CD4-positive, CD25-positive, alpha-beta regulatory T cell (primary cell): ENCODE measurements around the gene SLC35A2. TPM values are rescaled to one million over a fixed set of nuclear protein-coding genes. Genes with fewer than 3 reads are reported as not detected.
"Not testable (repeated sequence)": the region's sequence is repeated elsewhere in the genome, so short reads cannot be mapped to it uniquely, and the experiment has no call there.

ENCODE experiments used
- ATAC-seq, 2 donors: fragments of 150-1000 bp; cut with Tn5 transposase; one replicate each; pipeline ENCODE4 v1.10.0; 2021; ENCODE audit warnings: low read depth in 2 of 2, moderate number of reproducible peaks in 2 of 2, moderate library complexity in 1 of 2
- DNase-seq, 3 donors: peaks; one replicate each; pipeline versions ENCODE4 v3.0.0 to v3.0.0-alpha.2; 2012 to 2022; ENCODE audit warnings: mixed read lengths in 1 of 3
- H3K27ac ChIP-seq: one replicate; pipeline ENCODE4 v1.7.0; 2013; ENCODE audit warnings: mild to moderate bottlenecking, low read length; ENCODE audit not compliant: insufficient read depth, poor library complexity, severe bottlenecking
- H3K27me3 ChIP-seq: one replicate; pipeline ENCODE4 v1.7.0; 2013; ENCODE audit warnings: low read length; ENCODE audit not compliant: control insufficient read depth, insufficient read depth
- H3K36me3 ChIP-seq: one replicate; pipeline ENCODE4 v1.7.0; 2013; ENCODE audit warnings: mild to moderate bottlenecking, low read length, moderate library complexity; ENCODE audit not compliant: control insufficient read depth, insufficient read depth
- H3K4me1 ChIP-seq: 2 replicates; pipeline ENCODE4 v1.7.0; 2013; ENCODE audit warnings: mild to moderate bottlenecking, low read length; ENCODE audit not compliant: insufficient read depth, control insufficient read depth, poor library complexity, severe bottlenecking
- H3K4me3 ChIP-seq: one replicate; pipeline ENCODE4 v1.7.0; 2013; ENCODE audit warnings: low read depth, mild to moderate bottlenecking, low read length, moderate library complexity
- H3K9me3 ChIP-seq, 2 experiments: 1 replicate in 1 of 2; 2 replicates in 1 of 2; pipeline ENCODE4 v1.7.0; 2013; ENCODE audit warnings: low read length in 2 of 2, mild to moderate bottlenecking in 1 of 2, moderate library complexity in 1 of 2; ENCODE audit not compliant: control insufficient read depth in 2 of 2
- H3K27ac Mint-ChIP-seq, 3 donors: one replicate each; pipeline ENCODE4 v1.8.0; 2020 to 2022; ENCODE audit warnings: mild to moderate bottlenecking in 3 of 3, mixed read lengths in 3 of 3, moderate library complexity in 2 of 3
- H3K27me3 Mint-ChIP-seq: one replicate; pipeline ENCODE4 v1.8.0; 2022; ENCODE audit warnings: mild to moderate bottlenecking, mixed read lengths
- H3K36me3 Mint-ChIP-seq: one replicate; pipeline ENCODE4 v1.8.0; 2020; ENCODE audit warnings: mixed read lengths
- H3K4me1 Mint-ChIP-seq, 4 donors: one replicate each; pipeline ENCODE4 v1.8.0; 2020 to 2022; ENCODE audit warnings: mixed read lengths in 4 of 4, mild to moderate bottlenecking in 1 of 4
- H3K4me3 Mint-ChIP-seq, 4 donors: one replicate each; pipeline ENCODE4 v1.8.0; 2020 to 2022; ENCODE audit warnings: mild to moderate bottlenecking in 4 of 4, mixed read lengths in 4 of 4, moderate library complexity in 3 of 4
- H3K9me3 Mint-ChIP-seq, 7 donors: one replicate each; pipeline ENCODE4 v1.8.0; 2020 to 2022; ENCODE audit warnings: mixed read lengths in 7 of 7, mild to moderate bottlenecking in 3 of 7, moderate library complexity in 2 of 7
- polyA plus RNA-seq, 4 donors: library from polyadenylated mRNA; unstranded; fragments of 300-500 nt; fragmentation: Illumina TruSeq; gene quantifications; one replicate each; pipeline ENCODE4 v1.2.3, GENCODE V29; 2021
- total RNA-seq: library from RNA; stranded (reverse); gene quantifications from one replicate; pipeline ENCODE4 v1.2.3, GENCODE V29; 2022

Gene SLC35A2
- total and polyA plus RNA-seq, 5 donors from 2014 or later = 7.4 to 50.0 (median 10.1) TPM

- not testable (repeated sequence) for H3K36me3 ChIP-seq, H3K27ac Mint-ChIP-seq
Measured at GRCh38 chrX:48853494-48853893, 58.0 kb downstream of the SLC35A2 start.

More at GRCh38 chrX:48853494-48853893, 58.0 kb downstream of the SLC35A2 start:
- H3K4me1 ChIP-seq, H3K27me3 ChIP-seq, H3K27ac ChIP-seq, H3K4me3 ChIP-seq, ATAC-seq, H3K36me3 Mint-ChIP-seq, H3K9me3 Mint-ChIP-seq, H3K4me3 Mint-ChIP-seq, H3K9me3 ChIP-seq, DNase-seq: not testable (repeated sequence)
- Mint-ChIP-seq H3K27me3 (peaks cover 14% of the 10 kb centered on the region), H3K4me1 (peaks cover 0 to 11% (median 6%) of the 10 kb centered on the region in 4 donors)

Other genes starting within 250 kb of the SLC35A2 start
- 101 TPM for gene WAS, start 227.8 kb downstream of the SLC35A2 start, total RNA-seq
- 10 to 100 TPM; 12.4 to 21.8 (median 20.3) TPM for gene WAS, start 227.8 kb downstream of the SLC35A2 start, polyA plus RNA-seq
- gene SUV39H1, start 214.9 kb downstream of the SLC35A2 start, total RNA-seq = 8.0 TPM
- gene SUV39H1, start 214.9 kb downstream of the SLC35A2 start, polyA plus RNA-seq = 10 to 100 TPM; 10.8 to 15.7 (median 13.3) TPM
- not detected for gene GLOD5, start 149.9 kb downstream of the SLC35A2 start, total RNA-seq
- not detected for gene GLOD5, start 149.9 kb downstream of the SLC35A2 start, polyA plus RNA-seq
- 0.67 TPM for gene GATA1, start 125.1 kb downstream of the SLC35A2 start, total RNA-seq
- not detected for gene GATA1, start 125.1 kb downstream of the SLC35A2 start, polyA plus RNA-seq
- 86.6 TPM for gene HDAC6, start 109.6 kb downstream of the SLC35A2 start, total RNA-seq
- 10 to 100 TPM; 12.6 to 22.0 (median 17.7) TPM for gene HDAC6, start 109.6 kb downstream of the SLC35A2 start, polyA plus RNA-seq
- not detected for gene ERAS, start 85.1 kb downstream of the SLC35A2 start, total RNA-seq
- gene ERAS, start 85.1 kb downstream of the SLC35A2 start, polyA plus RNA-seq = not detected
- gene PCSK1N, start 76.0 kb downstream of the SLC35A2 start, total RNA-seq = 2.6 TPM
- 1 to 10 TPM; 1.4 to 9.2 (median 4.4) TPM for gene PCSK1N, start 76.0 kb downstream of the SLC35A2 start, polyA plus RNA-seq
- gene TIMM17B, start 13.9 kb downstream of the SLC35A2 start, total RNA-seq = 31.4 TPM
- 10 to 100 TPM; 47.6 to 65.1 (median 55.2) TPM for gene TIMM17B, start 13.9 kb downstream of the SLC35A2 start, polyA plus RNA-seq
- gene PQBP1, start 13.7 kb downstream of the SLC35A2 start, total RNA-seq = 70.0 TPM
- gene PQBP1, start 13.7 kb downstream of the SLC35A2 start, polyA plus RNA-seq = 10 to 100 TPM; 83.7 to 98.9 (median 95.8) TPM
- 391 TPM for gene PIM2, start 7.4 kb upstream of the SLC35A2 start, total RNA-seq
- gene PIM2, start 7.4 kb upstream of the SLC35A2 start, polyA plus RNA-seq = 100 to 1,000 TPM; 475 to 549 (median 501) TPM
- 110 TPM for gene OTUD5, start 46.0 kb upstream of the SLC35A2 start, total RNA-seq
- 10 to 100 TPM; 20.2 to 38.2 (median 26.4) TPM for gene OTUD5, start 46.0 kb upstream of the SLC35A2 start, polyA plus RNA-seq
- 2.3 TPM for gene KCND1, start 60.2 kb upstream of the SLC35A2 start, total RNA-seq
- gene KCND1, start 60.2 kb upstream of the SLC35A2 start, polyA plus RNA-seq = under 1 TPM; 0.05 to 0.11 (median 0.07) TPM
- gene GRIPAP1, start 90.6 kb upstream of the SLC35A2 start, total RNA-seq = 126 TPM
- 10 to 100 TPM in 1 of 4 donors, 1 to 10 TPM in 3; 8.3 to 10.6 (median 9.2) TPM for gene GRIPAP1, start 90.6 kb upstream of the SLC35A2 start, polyA plus RNA-seq
- gene TFE3, start 131.7 kb upstream of the SLC35A2 start, total RNA-seq = 44.2 TPM
- gene TFE3, start 131.7 kb upstream of the SLC35A2 start, polyA plus RNA-seq = 1 to 10 TPM; 3.4 to 5.1 (median 4.4) TPM
- 10.2 TPM for gene CCDC120, start 147.4 kb upstream of the SLC35A2 start, total RNA-seq
- gene CCDC120, start 147.4 kb upstream of the SLC35A2 start, polyA plus RNA-seq = under 1 TPM; 0.13 to 0.34 (median 0.30) TPM
- 20.4 TPM for gene PRAF2, start 162.4 kb upstream of the SLC35A2 start, total RNA-seq
- 10 to 100 TPM; 40.6 to 49.4 (median 44.0) TPM for gene PRAF2, start 162.4 kb upstream of the SLC35A2 start, polyA plus RNA-seq
- gene WDR45, start 168.2 kb upstream of the SLC35A2 start, total RNA-seq = 85.6 TPM
- gene WDR45, start 168.2 kb upstream of the SLC35A2 start, polyA plus RNA-seq = 10 to 100 TPM; 62.8 to 72.1 (median 68.2) TPM
- gene GPKOW, start 212.1 kb upstream of the SLC35A2 start, total RNA-seq = 17.4 TPM
- gene GPKOW, start 212.1 kb upstream of the SLC35A2 start, polyA plus RNA-seq = 10 to 100 TPM; 34.9 to 43.0 (median 37.7) TPM